H1 (cell line): ENCODE data around the gene STRA8. TPM values are rescaled to one million over a fixed set of nuclear protein-coding genes. Genes with fewer than 3 reads are reported as not detected.

ENCODE experiments used
- CTCF ChIA-PET: fragments of 300-600 bp; sonication (Branson Sonifier 250); formaldehyde crosslinking; loops from one replicate; lab custom pipeline; 2021; ENCODE audit not compliant: partially characterized antibody; lab: Charles Lee
- POLR2A ChIA-PET: fragments of 300-600 bp; sonication (Branson Sonifier 250); formaldehyde crosslinking; loops from one replicate; lab custom pipeline; 2021; ENCODE audit warnings: inconsistent platforms; ENCODE audit not compliant: partially characterized antibody; lab: Charles Lee
- DNase-seq, 2 experiments: peaks; one replicate each; pipeline versions ENCODE4 v3.0.0 to v3.0.0-alpha.2; 2010 to 2022; ENCODE audit warnings: low spot score in 2 of 2, low read depth in 1 of 2, mixed read lengths in 1 of 2
- FAIRE-seq: peaks from 2 replicates; lab custom pipeline; 2011; peaks lifted over from hg19 to GRCh38; lab: Jason Lieb, UNC
- H2AFZ ChIP-seq: 2 replicates; pipeline ENCODE4 v1.8.1; 2012; ENCODE audit warnings: low read length, inconsistent platforms
- H2AK5ac ChIP-seq: 2 replicates; pipeline ENCODE4 v1.6.1; 2013; ENCODE audit warnings: low read depth, low read length
- H2BK120ac ChIP-seq: replicated peaks from 2 replicates; pipeline ENCODE3; 2013; ENCODE audit warnings: low read depth, low read length, inconsistent platforms
- H2BK12ac ChIP-seq: 2 replicates; pipeline ENCODE4 v1.6.1; 2013; ENCODE audit warnings: low read depth, low read length
- H2BK15ac ChIP-seq: 2 replicates; pipeline ENCODE4 v1.6.1; 2013; ENCODE audit warnings: low read length
- H2BK20ac ChIP-seq: 2 replicates; pipeline ENCODE4 v1.6.1; 2013; ENCODE audit warnings: low read length
- H2BK5ac ChIP-seq: 2 replicates; pipeline ENCODE4 v1.6.1; 2013; ENCODE audit warnings: low read depth, low read length
- H3K14ac ChIP-seq: 2 replicates; pipeline ENCODE4 v1.6.1; 2013; ENCODE audit warnings: inconsistent platforms; ENCODE audit not compliant: insufficient read length
- H3K18ac ChIP-seq: 2 replicates; pipeline ENCODE4 v1.6.1; 2013; ENCODE audit warnings: low read length; ENCODE audit errors: extremely low read depth
- H3K23ac ChIP-seq: 2 replicates; pipeline ENCODE4 v1.6.1; 2013; ENCODE audit warnings: inconsistent platforms; ENCODE audit not compliant: insufficient read length
- H3K23me2 ChIP-seq: 2 replicates; pipeline ENCODE4 v1.6.1; 2013; ENCODE audit warnings: low read depth, low read length
- H3K27ac ChIP-seq: 2 replicates; pipeline ENCODE4 v1.6.1; 2011; ENCODE audit warnings: low read depth, low read length, inconsistent platforms
- H3K27me3 ChIP-seq, 4 experiments: replicated peaks in 1 of 4; 1 replicate in 1 of 4; 2 replicates in 3 of 4; pipeline versions ENCODE4 v1.6.1 to v1.8.1; 2011 to 2013; ENCODE audit warnings: low read length in 3 of 4, mild to moderate bottlenecking in 3 of 4, inconsistent platforms in 2 of 4, mixed read lengths in 2 of 4, moderate library complexity in 1 of 4; ENCODE audit not compliant: control insufficient read depth in 3 of 4, insufficient read depth in 3 of 4; ENCODE audit errors: extremely low read depth in 1 of 4
- H3K36me3 ChIP-seq, 4 experiments: 2 replicates each; pipeline versions ENCODE4 v1.6.1 to v1.8.1; 2011 to 2013; ENCODE audit warnings: mild to moderate bottlenecking in 4 of 4, low read length in 3 of 4, moderate library complexity in 2 of 4, control low read depth in 1 of 4, inconsistent platforms in 1 of 4; ENCODE audit not compliant: insufficient read depth in 4 of 4, control insufficient read depth in 2 of 4
- H3K4ac ChIP-seq: replicated peaks from 2 replicates; pipeline ENCODE3; 2013; ENCODE audit warnings: low read length, low read depth, mixed read lengths, inconsistent platforms; ENCODE audit not compliant: insufficient read length
- H3K4me1 ChIP-seq, 4 experiments: replicated peaks in 1 of 4; 1 replicate in 1 of 4; 2 replicates in 3 of 4; pipeline versions ENCODE4 v1.6.1 to v1.8.1; 2011 to 2013; ENCODE audit warnings: low read length in 3 of 4, inconsistent platforms in 2 of 4, mixed read lengths in 1 of 4; ENCODE audit not compliant: insufficient read depth in 4 of 4, control insufficient read depth in 3 of 4
- H3K4me2 ChIP-seq, 2 experiments: 2 replicates each; pipeline versions ENCODE4 v1.6.1 to v1.8.1; 2011 to 2013; ENCODE audit warnings: low read depth in 2 of 2, low read length in 2 of 2, control low read depth in 1 of 2, inconsistent platforms in 1 of 2, mild to moderate bottlenecking in 1 of 2; ENCODE audit not compliant: insufficient read depth in 1 of 2
- H3K4me3 ChIP-seq, 4 experiments: fragments of 200-600, 300-600 bp in 1 of 4; sonication (generic), shearing (Covaris generic), sonication (Bioruptor Twin) in 1 of 4; 2 replicates each; pipeline versions ENCODE4 v1.5.1 to v1.8.1; 2011 to 2016; ENCODE audit warnings: low read length in 4 of 4, low read depth in 3 of 4, control low read depth in 2 of 4, inconsistent platforms in 2 of 4, mild to moderate bottlenecking in 2 of 4, mixed read lengths in 1 of 4, moderate library complexity in 1 of 4; ENCODE audit not compliant: insufficient read depth in 2 of 4; ENCODE audit errors: extremely low read depth in 1 of 4
- H3K56ac ChIP-seq: replicated peaks from 2 replicates; pipeline ENCODE3; 2013; ENCODE audit warnings: low read depth, mild to moderate bottlenecking, mixed read lengths, low read length, inconsistent platforms; ENCODE audit not compliant: insufficient read length
- H3K79me1 ChIP-seq: 2 replicates; pipeline ENCODE4 v1.6.1; 2013; ENCODE audit warnings: low read depth, low read length, control low read depth
- H3K79me2 ChIP-seq, 2 experiments: 2 replicates each; pipeline versions ENCODE4 v1.6.1 to v1.8.1; 2012 to 2013; ENCODE audit warnings: low read length in 2 of 2, mild to moderate bottlenecking in 2 of 2, inconsistent platforms in 1 of 2; ENCODE audit not compliant: insufficient read depth in 2 of 2, control insufficient read depth in 1 of 2
- H3K9ac ChIP-seq, 4 experiments: replicated peaks in 1 of 4; 1 replicate in 1 of 4; 2 replicates in 3 of 4; pipeline versions ENCODE4 v1.6.1 to v1.8.1; 2011 to 2013; ENCODE audit warnings: low read depth in 3 of 4, low read length in 3 of 4, control low read depth in 2 of 4, mild to moderate bottlenecking in 2 of 4, moderate library complexity in 2 of 4, inconsistent platforms in 1 of 4; ENCODE audit errors: extremely low read depth in 1 of 4
- H3K9me3 ChIP-seq, 2 experiments: 2 replicates each; pipeline versions ENCODE4 v1.6.1 to v1.8.1; 2012 to 2013; ENCODE audit warnings: mild to moderate bottlenecking in 2 of 2, moderate library complexity in 2 of 2, control low read depth in 1 of 2, inconsistent platforms in 1 of 2, low read depth in 1 of 2, low read length in 1 of 2, mixed read lengths in 1 of 2; ENCODE audit not compliant: insufficient read depth in 2 of 2
- H4K20me1 ChIP-seq, 2 experiments: replicated peaks in 1 of 2; 2 replicates each; pipeline versions ENCODE3 to v1.8.1; 2011 to 2013; ENCODE audit warnings: inconsistent platforms in 2 of 2, low read length in 2 of 2, mild to moderate bottlenecking in 1 of 2; ENCODE audit not compliant: insufficient read depth in 2 of 2, control insufficient read depth in 1 of 2
- H4K5ac ChIP-seq: 2 replicates; pipeline ENCODE4 v1.6.1; 2013; ENCODE audit warnings: low read length, low read depth, mixed read lengths, inconsistent platforms; ENCODE audit not compliant: insufficient read length
- H4K8ac ChIP-seq: 2 replicates; pipeline ENCODE4 v1.8.0; 2013; ENCODE audit warnings: mild to moderate bottlenecking, moderate library complexity, low read length, inconsistent platforms; ENCODE audit not compliant: insufficient read depth; ENCODE audit errors: extremely low read depth
- H4K91ac ChIP-seq: replicated peaks from 2 replicates; pipeline ENCODE3; 2013; ENCODE audit warnings: low read length, mixed read lengths, inconsistent platforms; ENCODE audit not compliant: insufficient read length
- BACH1 ChIP-seq: IDR thresholded peaks from 2 replicates; pipeline ENCODE4 v1.6.1; 2012; ENCODE audit warnings: low read length, improper control_type of control experiment
- BCL11A ChIP-seq, 2 experiments: IDR thresholded peaks; one replicate each; pipeline ENCODE4 v1.6.1; 2011; ENCODE audit warnings: low read depth in 2 of 2, low read length in 2 of 2, mild to moderate bottlenecking in 2 of 2
- GABPA ChIP-seq: IDR thresholded peaks from 2 replicates; pipeline ENCODE4 v1.6.1; 2011; ENCODE audit warnings: mild to moderate bottlenecking, low read length, moderate library complexity, borderline replicate concordance; ENCODE audit not compliant: insufficient read depth
- JUN ChIP-seq: IDR thresholded peaks from 2 replicates; pipeline ENCODE4 v1.6.1; 2011; ENCODE audit warnings: low read depth, mild to moderate bottlenecking, improper control_type of control experiment, low read length
- POU5F1 ChIP-seq: IDR thresholded peaks from 2 replicates; pipeline ENCODE4 v1.6.1; 2011; ENCODE audit warnings: low read depth, mild to moderate bottlenecking, low read length, moderate library complexity
- SAP30 ChIP-seq: fragments of 300-600 bp; sonication (generic); IDR thresholded peaks from 2 replicates; pipeline ENCODE4 v1.7.1; 2012; ENCODE audit warnings: low read length, moderate library complexity, mild to moderate bottlenecking, inconsistent platforms; ENCODE audit not compliant: insufficient read depth, insufficient replicate concordance
- WGBS, 2 experiments: shearing (Covaris generic) in 1 of 2; methylation state at CpG; one replicate each; pipeline versions ENCODE4 v1.1.6 to v1.1.7; 2013 to 2015; ENCODE audit warnings: low lambda C conversion rate in 2 of 2, mixed read lengths in 2 of 2, inconsistent platforms in 1 of 2, low coverage in 1 of 2, missing lambda C conversion rate in 1 of 2; ENCODE audit not compliant: insufficient replicate concordance in 2 of 2, insufficient coverage in 1 of 2, insufficient read length in 1 of 2; ENCODE audit errors: extremely low coverage in 1 of 2, missing lambda C conversion rate in 1 of 2; 5-methylcytosine and 5-hydroxymethylcytosine counted together
- polyA plus RNA-seq, 7 experiments: library from polyadenylated mRNA; depleted of rRNA in 3 of 7; stranded (reverse) in 5 of 7; unstranded in 2 of 7; fragments of >200 nt in 5 of 7; fragments of 200-250 nt in 2 of 7; gene quantifications; 1 replicate in 5 of 7; 2 replicates in 1 of 7; 4 replicates in 1 of 7; pipeline versions ENCODE4 v1.2.1 to v1.2.3, GENCODE V29; 2011 to 2013; ENCODE audit warnings: missing spikeins in 2 of 7, mixed read lengths in 2 of 7
- total RNA-seq: library from RNA; stranded (reverse); fragmentation: NEBNext Ultra II Directional; extraction: Animal tissue kit (Norgen Biotek cat#: 25700); gene quantifications from 2 replicates; pipeline ENCODE4 v1.2.1, GENCODE V29; 2021

The STRA8 gene
- total and polyA plus RNA-seq, 2 of the 8 experiments (the other 6 are each of a cell fraction or from before 2014, with no cell fraction given) = not detected

DNA sequence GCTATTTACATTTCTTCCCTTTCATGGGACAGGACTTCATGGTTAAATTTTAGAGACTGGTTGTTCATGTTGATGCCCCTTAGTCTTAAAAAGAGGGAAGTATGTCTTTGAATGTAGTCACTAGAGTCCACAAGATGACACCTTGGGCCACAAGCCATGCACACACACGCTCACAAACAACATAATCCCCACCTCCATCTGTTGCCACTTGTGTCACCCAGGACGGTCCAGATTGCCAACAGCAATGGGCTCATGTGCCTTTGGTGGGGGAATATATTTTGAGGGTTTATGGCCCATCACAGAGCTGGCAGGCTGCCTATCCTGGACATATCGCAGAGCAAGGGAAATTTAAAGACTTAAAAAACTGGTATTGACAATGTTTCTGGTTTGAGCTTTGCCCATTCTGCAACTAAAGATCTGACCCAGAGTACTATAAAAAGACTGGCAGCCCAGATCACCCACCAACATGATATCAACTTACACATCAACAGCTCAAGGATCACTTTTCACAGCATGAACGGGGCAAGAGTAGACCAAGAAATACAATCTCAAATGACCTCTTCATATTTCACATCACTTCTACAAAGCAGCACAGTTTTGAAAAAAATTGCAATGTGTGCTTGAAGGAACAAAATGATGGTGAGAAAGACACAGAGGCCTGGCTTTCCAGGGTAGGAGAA lies 50.5 kb downstream of the STRA8 start:
- Histone ChIP-seq H3K4ac (no peak overlapping the region), H3K79me1 (no peaks in the 10 kb centered on the region), H3K4me2 (no peak overlapping the region), H3K4me1 (no peaks in the 10 kb centered on the region), H3K79me2 (no peaks in the 10 kb centered on the region), H3K27ac (no peak overlapping the region), H3K23me2 (no peaks in the 10 kb centered on the region), H2BK15ac (no peak overlapping the region), H3K9ac (no peak overlapping the region), H4K20me1 (no peaks in the 10 kb centered on the region), H2BK20ac (no peak overlapping the region), H3K18ac (no peak overlapping the region), H3K14ac (no peak overlapping the region), H2AK5ac (no peak overlapping the region), H3K9me3 (no peaks in the 10 kb centered on the region), H3K36me3 (no peaks in the 10 kb centered on the region), H2BK12ac (no peak overlapping the region), H4K8ac (no peak overlapping the region), H3K27me3 (no peaks in the 10 kb centered on the region), H4K91ac (no peak overlapping the region), H2BK120ac (no peak overlapping the region), H2BK5ac (no peak overlapping the region), H3K56ac (no peak overlapping the region), H3K4me3 (no peak overlapping the region), H4K5ac (no peak overlapping the region), H3K23ac (no peak overlapping the region), H2AFZ (no peak overlapping the region)
- FAIRE-seq (no peak), DNase-seq (no peak)
- ChIA-PET CTCF (interaction anchor here (0.8 to 2.1 kb wide), 3 partner anchors 9 to 50 kb away, joined by 3 to 7 read pairs (median 4); no protein-coding TSS in a partner anchor), POLR2A (no interaction called here)
- WGBS, 2 experiments = 90% methylated on average over 4 of the region's 4 CpGs; no CpG with 5 or more reads in 1 of the 2 experiments
- TF ChIP-seq JUN = no peak
- no peak for TF ChIP-seq POU5F1
- TF ChIP-seq GABPA = no peak
- TF ChIP-seq SAP30 = no peak
- no peak for TF ChIP-seq BCL11A (IDR thresholded peaks at IDR 0.05; ENCODE audit: low read depth in 2 of 2, low read length in 2 of 2)
- no peak for TF ChIP-seq BACH1
